Measurements from ENCODE around the gene RPS24.
"Not testable (repeated sequence)": the region's sequence is repeated elsewhere in the genome, so short reads cannot be mapped to it uniquely, and the experiment has no call there.

The RPS24 gene

DNA sequence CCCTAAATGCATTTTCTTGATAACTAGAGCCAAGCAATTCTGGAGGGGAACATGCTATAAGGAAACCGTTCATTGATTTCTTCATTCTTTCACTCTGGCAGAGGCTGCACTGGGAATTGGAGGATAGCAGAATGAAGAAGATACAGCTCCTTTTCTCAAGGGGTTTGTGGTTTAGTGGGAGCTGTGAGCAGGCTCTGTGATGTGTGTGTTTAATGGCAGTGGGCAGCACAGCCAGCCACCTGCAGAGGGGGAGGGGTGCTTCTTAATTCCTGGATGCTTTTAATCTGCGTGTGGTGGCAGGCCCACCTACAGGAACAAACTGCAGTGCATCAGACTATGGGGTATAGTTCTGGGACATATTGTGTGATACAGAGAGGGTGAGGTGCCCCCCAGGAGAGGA is 31.9 kb downstream of the RPS24 start:
- Histone ChIP-seq H3K27me3 (replicated peaks in 2 of 5; ENCODE audit: control insufficient read depth in 4 of 5, insufficient read depth in 5 of 5, low read length in 4 of 5) (no peaks in the 10 kb centered on the region), H3K36me3 (ENCODE audit: control insufficient read depth in 4 of 4, insufficient read depth in 4 of 4, low read length in 3 of 4) (no peaks in the 10 kb centered on the region), H3K9me3 (ENCODE audit: control extremely low read depth in 1 of 5, control insufficient read depth in 4 of 5, insufficient read depth in 2 of 5, low read depth in 1 of 5, low read length in 4 of 5) (no peaks in the 10 kb centered on the region), H3K4me3 (ENCODE audit: control insufficient read depth in 1 of 7, extremely low read depth in 1 of 7, insufficient read depth in 4 of 7, low read depth in 2 of 7, low read length in 6 of 7) (no peak overlapping the region), H3K27ac (ENCODE audit: insufficient read depth in 1 of 2, low read depth in 1 of 2, low read length in 2 of 2, poor library complexity in 1 of 2, severe bottlenecking in 2 of 2) (no peak overlapping the region), H3K4me1 (ENCODE audit: control extremely low read depth in 1 of 4, control insufficient read depth in 4 of 4, insufficient read depth in 4 of 4, low read length in 3 of 4) (peaks cover 0 to 7% (median 2%) of the 10 kb centered on the region in 4 experiments)
- 100% methylated on average over 1 of the region's 2 CpGs for WGBS (ENCODE audit: insufficient coverage)
- CTCF ChIA-PET, result no interaction called here
- POLR2A ChIA-PET, result no interaction called here
- no peak for DNase-seq

DNA sequence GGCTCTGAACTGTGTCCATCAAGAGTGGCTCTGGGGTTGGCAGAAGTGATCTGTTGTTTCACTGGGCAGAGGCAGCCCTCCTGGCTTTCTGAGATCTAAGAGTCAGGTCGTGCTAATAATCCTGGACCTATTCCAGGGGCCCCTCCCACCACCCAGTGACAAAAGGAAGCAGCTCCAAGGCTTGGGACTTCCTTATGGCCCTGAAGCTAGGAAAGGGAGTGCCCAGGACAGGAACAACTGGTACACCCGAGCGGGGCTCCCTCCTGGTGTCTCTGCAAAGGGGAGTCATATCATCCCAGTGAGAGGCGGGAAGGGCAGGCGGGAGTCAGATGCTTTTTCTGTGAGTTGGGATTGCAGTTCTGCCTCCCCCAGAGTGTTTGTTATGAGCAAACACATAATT is 32.3 kb downstream of the RPS24 start:
- Histone ChIP-seq H3K27ac (ENCODE audit: insufficient read depth in 1 of 2, low read depth in 1 of 2, low read length in 2 of 2, poor library complexity in 1 of 2, severe bottlenecking in 2 of 2) (no peak overlapping the region), H3K36me3 (ENCODE audit: control insufficient read depth in 4 of 4, insufficient read depth in 4 of 4, low read length in 3 of 4) (no peaks in the 10 kb centered on the region), H3K4me1 (ENCODE audit: control extremely low read depth in 1 of 4, control insufficient read depth in 4 of 4, insufficient read depth in 4 of 4, low read length in 3 of 4) (peaks cover 0 to 7% (median 2%) of the 10 kb centered on the region in 4 experiments), H3K9me3 (ENCODE audit: control extremely low read depth in 1 of 5, control insufficient read depth in 4 of 5, insufficient read depth in 2 of 5, low read depth in 1 of 5, low read length in 4 of 5) (no peaks in the 10 kb centered on the region), H3K27me3 (replicated peaks in 2 of 5; ENCODE audit: control insufficient read depth in 4 of 5, insufficient read depth in 5 of 5, low read length in 4 of 5) (no peaks in the 10 kb centered on the region), H3K4me3 (ENCODE audit: control insufficient read depth in 1 of 7, extremely low read depth in 1 of 7, insufficient read depth in 4 of 7, low read depth in 2 of 7, low read length in 6 of 7) (no peak overlapping the region)
- CTCF ChIA-PET, result no interaction called here
- no peak for DNase-seq
- 20% methylated on average over 2 of the region's 5 CpGs for WGBS (ENCODE audit: insufficient coverage)
- POLR2A ChIA-PET, result no interaction called here

- CTCF ChIA-PET, result no interaction called here
- no peaks in the 10 kb centered on the region for H3K27me3 ChIP-seq (replicated peaks in 2 of 5; ENCODE audit: control insufficient read depth in 4 of 5, insufficient read depth in 5 of 5, low read length in 4 of 5)
- H3K36me3 ChIP-seq (ENCODE audit: control insufficient read depth in 4 of 4, insufficient read depth in 4 of 4, low read length in 3 of 4), result no peaks in the 10 kb centered on the region
- peaks cover 0 to 5% (median 1%) of the 10 kb centered on the region in 4 experiments for H3K4me1 ChIP-seq (ENCODE audit: control extremely low read depth in 1 of 4, control insufficient read depth in 4 of 4, insufficient read depth in 4 of 4, low read length in 3 of 4)
- DNase-seq, result no peak
- H3K9me3 ChIP-seq (ENCODE audit: control extremely low read depth in 1 of 5, control insufficient read depth in 4 of 5, insufficient read depth in 2 of 5, low read depth in 1 of 5, low read length in 4 of 5), result no peaks in the 10 kb centered on the region
- POLR2A ChIA-PET, result no interaction called here
- 98% methylated on average over 9 of the region's 11 CpGs for WGBS (ENCODE audit: insufficient coverage)
- H3K27ac ChIP-seq (ENCODE audit: insufficient read depth in 1 of 2, low read depth in 1 of 2, low read length in 2 of 2, poor library complexity in 1 of 2, severe bottlenecking in 2 of 2), result no peak overlapping the region
- H3K4me3 ChIP-seq (ENCODE audit: control insufficient read depth in 1 of 7, extremely low read depth in 1 of 7, insufficient read depth in 4 of 7, low read depth in 2 of 7, low read length in 6 of 7), result no peak overlapping the region
These were observed 33.2 kb downstream of the RPS24 start for GRCh38 chr10:78066728-78067430.

- peaks cover 0 to 2% (median 0%) of the 10 kb centered on the region in 5 experiments for H3K27me3 ChIP-seq (replicated peaks in 2 of 5; ENCODE audit: control insufficient read depth in 4 of 5, insufficient read depth in 5 of 5, low read length in 4 of 5)
- POLR2A ChIA-PET, result no interaction called here
- no peaks in the 10 kb centered on the region for H3K36me3 ChIP-seq (ENCODE audit: control insufficient read depth in 4 of 4, insufficient read depth in 4 of 4, low read length in 3 of 4)
- no peak for DNase-seq
- H3K4me3 ChIP-seq (ENCODE audit: control insufficient read depth in 1 of 7, extremely low read depth in 1 of 7, insufficient read depth in 4 of 7, low read depth in 2 of 7, low read length in 6 of 7), result no peak overlapping the region
- CTCF ChIA-PET, result no interaction called here
- WGBS (ENCODE audit: insufficient coverage), result 98% methylated on average over 5 of the region's 6 CpGs
- H3K9me3 ChIP-seq (ENCODE audit: control extremely low read depth in 1 of 5, control insufficient read depth in 4 of 5, insufficient read depth in 2 of 5, low read depth in 1 of 5, low read length in 4 of 5), result no peaks in the 10 kb centered on the region
- H3K27ac ChIP-seq (ENCODE audit: insufficient read depth in 1 of 2, low read depth in 1 of 2, low read length in 2 of 2, poor library complexity in 1 of 2, severe bottlenecking in 2 of 2), result no peak overlapping the region
- H3K4me1 ChIP-seq (ENCODE audit: control extremely low read depth in 1 of 4, control insufficient read depth in 4 of 4, insufficient read depth in 4 of 4, low read length in 3 of 4), result peaks cover 0 to 2% (median 0%) of the 10 kb centered on the region in 4 experiments
These were observed 35.5 kb downstream of the RPS24 start for GRCh38 chr10:78069151-78069550.

GRCh38 chr10:78070064-78070463 is 36.4 kb downstream of the RPS24 start:
- POLR2A ChIA-PET; H3K36me3 ChIP-seq (ENCODE audit: control insufficient read depth in 4 of 4, insufficient read depth in 4 of 4, low read length in 3 of 4); H3K9me3 ChIP-seq (ENCODE audit: control extremely low read depth in 1 of 5, control insufficient read depth in 4 of 5, insufficient read depth in 2 of 5, low read depth in 1 of 5, low read length in 4 of 5); DNase-seq; H3K27ac ChIP-seq (ENCODE audit: insufficient read depth in 1 of 2, low read depth in 1 of 2, low read length in 2 of 2, poor library complexity in 1 of 2, severe bottlenecking in 2 of 2); H3K4me1 ChIP-seq (ENCODE audit: control extremely low read depth in 1 of 4, control insufficient read depth in 4 of 4, insufficient read depth in 4 of 4, low read length in 3 of 4); H3K4me3 ChIP-seq (ENCODE audit: control insufficient read depth in 1 of 7, extremely low read depth in 1 of 7, insufficient read depth in 4 of 7, low read depth in 2 of 7, low read length in 6 of 7); H3K27me3 ChIP-seq (replicated peaks in 2 of 5; ENCODE audit: control insufficient read depth in 4 of 5, insufficient read depth in 5 of 5, low read length in 4 of 5): not testable (repeated sequence)
- CTCF ChIA-PET, result interaction anchor here (0.6 kb wide), 1 partner anchor 74 kb away, joined by 3 read pairs; no protein-coding TSS in a partner anchor
- WGBS (ENCODE audit: insufficient coverage), result 96% methylated on average over 12 of the region's 12 CpGs

DNA sequence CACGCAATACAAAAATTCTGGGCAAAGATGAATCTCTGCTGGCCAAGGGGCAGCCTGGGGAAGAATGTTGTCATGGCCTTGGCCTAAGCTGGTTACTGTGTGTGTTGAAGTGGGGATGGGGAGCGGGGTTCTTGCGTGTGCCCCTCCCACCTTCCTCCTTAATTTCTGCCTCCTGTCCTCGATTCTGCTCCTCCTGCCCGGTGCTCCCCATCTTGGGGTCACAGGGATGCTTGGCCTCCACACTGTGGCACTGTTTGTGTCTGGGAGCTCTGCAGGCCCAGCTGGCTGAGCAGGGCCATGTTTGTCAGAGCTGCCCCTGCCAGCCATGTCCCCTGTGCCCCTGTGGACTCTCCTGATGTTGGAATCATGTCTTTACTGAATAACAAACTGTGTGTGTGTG is 37.1 kb downstream of the RPS24 start:
- Histone ChIP-seq H3K27me3 (replicated peaks in 2 of 5; ENCODE audit: control insufficient read depth in 4 of 5, insufficient read depth in 5 of 5, low read length in 4 of 5) (peaks cover 0 to 2% (median 0%) of the 10 kb centered on the region in 5 experiments), H3K27ac (ENCODE audit: insufficient read depth in 1 of 2, low read depth in 1 of 2, low read length in 2 of 2, poor library complexity in 1 of 2, severe bottlenecking in 2 of 2) (no peak overlapping the region), H3K4me1 (ENCODE audit: control extremely low read depth in 1 of 4, control insufficient read depth in 4 of 4, insufficient read depth in 4 of 4, low read length in 3 of 4) (no peaks in the 10 kb centered on the region), H3K36me3 (ENCODE audit: control insufficient read depth in 4 of 4, insufficient read depth in 4 of 4, low read length in 3 of 4) (no peaks in the 10 kb centered on the region), H3K9me3 (ENCODE audit: control extremely low read depth in 1 of 5, control insufficient read depth in 4 of 5, insufficient read depth in 2 of 5, low read depth in 1 of 5, low read length in 4 of 5) (no peaks in the 10 kb centered on the region), H3K4me3 (ENCODE audit: control insufficient read depth in 1 of 7, extremely low read depth in 1 of 7, insufficient read depth in 4 of 7, low read depth in 2 of 7, low read length in 6 of 7) (no peak overlapping the region)
- WGBS (ENCODE audit: insufficient coverage), result 100% methylated on average over 2 of the region's 5 CpGs
- ChIA-PET POLR2A (no interaction called here), CTCF (interaction anchor here (1.0 kb wide), 1 partner anchor 22 kb away, joined by 3 read pairs; no protein-coding TSS in a partner anchor)
- no peak for DNase-seq

GRCh38 chr10:78071140-78071856 is 37.6 kb downstream of the RPS24 start:
- CTCF ChIA-PET, result interaction anchor here (1.0 kb wide), 1 partner anchor 22 kb away, joined by 3 read pairs; no protein-coding TSS in a partner anchor
- no peak for DNase-seq
- no peaks in the 10 kb centered on the region for H3K9me3 ChIP-seq (ENCODE audit: control extremely low read depth in 1 of 5, control insufficient read depth in 4 of 5, insufficient read depth in 2 of 5, low read depth in 1 of 5, low read length in 4 of 5)
- H3K36me3 ChIP-seq (ENCODE audit: control insufficient read depth in 4 of 4, insufficient read depth in 4 of 4, low read length in 3 of 4), result no peaks in the 10 kb centered on the region
- 97% methylated on average over 4 of the region's 4 CpGs for WGBS (ENCODE audit: insufficient coverage)
- H3K4me3 ChIP-seq (ENCODE audit: control insufficient read depth in 1 of 7, extremely low read depth in 1 of 7, insufficient read depth in 4 of 7, low read depth in 2 of 7, low read length in 6 of 7), result no peak overlapping the region
- H3K27ac ChIP-seq (ENCODE audit: insufficient read depth in 1 of 2, low read depth in 1 of 2, low read length in 2 of 2, poor library complexity in 1 of 2, severe bottlenecking in 2 of 2), result no peak overlapping the region
- H3K27me3 ChIP-seq (replicated peaks in 2 of 5; ENCODE audit: control insufficient read depth in 4 of 5, insufficient read depth in 5 of 5, low read length in 4 of 5), result peaks cover 0 to 2% (median 0%) of the 10 kb centered on the region in 5 experiments
- no peaks in the 10 kb centered on the region for H3K4me1 ChIP-seq (ENCODE audit: control extremely low read depth in 1 of 4, control insufficient read depth in 4 of 4, insufficient read depth in 4 of 4, low read length in 3 of 4)
- POLR2A ChIA-PET, result no interaction called here
